CD4-positive, alpha-beta T cell treated with Interleukin-17A for 4 hours (primary cell): ENCODE measurements around the gene RACK1.
"Not testable (repeated sequence)": the region's sequence is repeated elsewhere in the genome, so short reads cannot be mapped to it uniquely, and the experiment has no call there.

Experiments
- DNase-seq: peaks from one replicate; pipeline ENCODE4 v3.0.0-alpha.2; 2020; ENCODE audit warnings: mixed read lengths

Gene RACK1

DNA sequence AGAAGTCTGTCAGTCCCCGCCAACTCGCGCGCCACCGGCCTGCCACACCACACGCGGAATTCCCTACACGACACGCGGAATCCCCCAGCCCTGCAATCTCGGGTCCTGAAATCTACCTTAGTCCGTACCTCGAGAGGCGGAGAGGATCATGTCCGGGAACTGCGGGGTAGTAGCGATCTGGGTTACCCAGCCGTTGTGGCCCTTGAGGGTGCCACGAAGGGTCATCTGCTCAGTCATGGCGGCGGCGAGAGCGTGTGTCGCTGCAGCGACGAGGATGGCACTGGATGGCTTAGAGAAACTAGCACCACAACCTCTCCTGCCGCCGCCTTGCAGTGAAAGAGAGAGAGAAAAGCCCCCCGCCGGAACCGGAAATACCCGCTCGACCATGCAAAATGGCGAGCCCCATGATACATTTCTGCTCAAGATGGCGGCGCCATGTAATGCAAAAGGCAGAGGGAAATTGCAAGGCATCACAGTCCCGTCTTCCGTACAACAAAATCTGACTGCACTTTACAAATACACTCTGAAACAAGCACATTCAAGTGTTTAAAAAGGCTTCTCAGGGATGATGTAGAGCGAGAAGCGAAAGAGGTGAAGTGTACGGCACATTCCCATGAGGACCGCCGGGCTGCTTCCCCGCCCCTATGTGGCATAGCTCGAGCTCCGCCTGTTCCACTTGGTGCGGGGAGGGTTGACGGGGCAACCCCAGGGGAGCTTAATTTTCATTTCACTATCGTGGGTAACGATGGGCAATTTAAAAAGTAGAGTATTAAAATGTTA lies at the start of gene RACK1:
TSS of gene RACK1 (minus strand) at position 343 of the 780 bp plus-strand sequence. CDS start at position 237, 106 bp downstream.
- peak; percentile 91 for DNase-seq

DNA sequence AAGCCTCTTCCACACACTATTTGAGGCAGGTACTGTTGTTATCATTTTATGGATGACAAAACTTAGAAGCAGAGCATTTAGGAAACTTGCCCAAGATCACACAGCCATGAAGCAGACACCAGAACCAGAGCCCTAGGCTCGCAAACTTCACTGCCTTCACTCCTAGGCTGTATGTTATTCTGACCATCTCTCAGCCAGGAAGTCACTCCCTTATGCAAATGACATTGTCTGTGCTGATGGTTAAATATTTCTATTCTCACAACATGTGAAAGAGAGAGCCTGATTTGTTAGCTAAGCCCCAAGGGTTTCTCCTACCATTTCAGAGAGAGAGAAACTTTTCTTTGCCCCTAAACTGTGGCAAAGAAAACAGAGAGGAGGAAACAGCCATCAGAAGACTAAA lies 43.6 kb upstream of the RACK1 start:
- not testable (repeated sequence) for DNase-seq

DNA sequence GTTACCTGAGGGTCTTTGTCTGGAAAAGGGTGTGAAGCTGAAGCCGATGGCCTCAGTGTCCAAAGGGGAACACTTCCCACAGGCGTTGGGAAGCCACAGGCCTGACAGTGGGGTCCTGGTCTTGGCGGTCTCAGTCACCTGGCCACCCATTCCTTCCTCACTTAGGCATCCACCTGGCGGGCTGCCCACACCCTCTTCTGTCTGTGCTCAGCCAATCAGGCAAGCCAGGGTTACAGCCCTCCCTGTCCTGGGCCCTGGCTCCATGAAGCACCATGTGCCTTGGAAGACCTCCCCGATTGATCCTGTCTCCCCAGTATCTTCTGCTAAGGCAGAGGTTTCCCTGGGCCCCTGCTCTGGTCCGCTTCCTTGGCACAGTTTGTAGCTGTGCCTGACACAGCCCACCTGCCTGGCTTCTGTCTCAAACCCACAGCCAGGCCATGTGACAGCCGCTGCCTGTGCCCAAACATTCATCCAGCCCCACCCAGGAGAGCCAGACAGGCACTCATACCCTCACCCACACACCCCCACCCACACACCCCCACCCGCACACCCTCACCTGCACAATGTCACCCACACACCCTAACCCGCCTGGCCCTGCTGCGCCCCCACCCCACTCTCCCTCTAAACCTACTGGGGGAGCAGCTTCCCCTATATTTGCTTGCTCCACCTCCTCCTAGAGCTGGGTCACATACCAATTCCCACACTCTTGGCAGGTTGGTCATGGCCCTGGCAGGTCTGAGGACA lies 42.4 kb upstream of the RACK1 start:
- not testable (repeated sequence) for DNase-seq

DNA sequence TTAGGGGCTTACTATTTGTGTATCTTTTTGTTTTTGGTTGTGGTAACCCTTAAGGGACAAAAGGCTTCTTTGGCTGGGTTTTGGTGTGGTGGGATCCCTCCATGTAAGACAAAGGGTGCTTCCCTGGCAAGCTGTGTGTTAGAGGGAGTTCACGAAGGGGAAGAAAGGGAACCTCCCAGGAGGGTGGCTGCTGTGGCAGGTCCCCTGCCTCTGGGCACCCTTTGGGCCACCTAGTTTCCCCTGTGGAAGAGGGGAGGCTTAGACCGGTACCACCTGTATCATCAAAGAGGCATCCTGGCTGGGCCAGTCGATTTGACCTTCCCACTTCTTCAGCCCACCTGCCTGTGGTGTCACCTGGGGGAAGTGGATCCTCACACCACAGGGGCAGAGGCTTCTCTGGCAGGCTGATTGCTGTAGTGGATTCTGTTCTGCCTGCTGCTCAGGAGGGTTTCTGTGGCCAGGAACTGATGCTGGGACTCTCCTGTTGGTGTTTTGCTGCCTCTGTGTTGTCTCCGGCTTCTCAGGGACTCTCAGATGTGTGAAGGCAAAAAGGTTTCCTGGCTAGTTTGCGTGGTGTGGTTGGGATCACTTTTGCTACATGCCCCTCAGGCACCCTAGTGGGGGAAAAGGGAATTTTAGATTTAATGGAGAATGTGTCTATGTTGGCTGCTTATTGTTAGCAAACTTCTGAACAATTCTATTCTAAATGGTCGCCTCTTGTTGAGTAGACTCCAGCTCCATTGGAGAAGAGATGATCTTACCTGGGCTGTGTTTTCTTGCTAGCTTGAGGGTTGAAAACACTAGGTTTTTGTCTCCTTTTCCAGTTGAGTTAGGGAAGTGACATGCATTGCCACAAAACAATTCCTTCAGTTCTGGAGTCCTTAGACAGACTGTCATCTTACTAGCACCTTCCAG lies 40.4 kb upstream of the RACK1 start:
- DNase-seq, result not testable (repeated sequence)

DNA sequence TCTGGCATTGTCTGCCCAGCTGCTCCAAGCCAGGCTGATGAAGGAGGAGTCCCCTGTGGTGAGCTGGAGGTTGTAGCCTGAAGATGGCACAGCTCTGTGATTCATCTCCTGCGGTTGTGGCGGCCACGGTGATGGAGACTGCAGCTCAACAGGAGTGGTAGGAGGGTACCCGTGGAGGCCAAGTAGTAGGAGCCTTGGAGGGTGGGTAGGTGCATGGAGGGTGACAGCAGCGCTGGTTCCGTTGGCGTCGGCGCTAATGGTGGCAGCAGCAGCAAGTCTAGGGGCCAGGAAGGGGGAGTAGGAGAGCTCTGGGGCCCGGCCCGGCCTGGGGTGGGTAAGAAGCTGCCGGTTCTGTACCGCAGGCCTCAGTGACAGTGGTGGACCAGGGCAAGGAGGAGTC lies 39.6 kb upstream of the RACK1 start:
- no peak for DNase-seq

DNA sequence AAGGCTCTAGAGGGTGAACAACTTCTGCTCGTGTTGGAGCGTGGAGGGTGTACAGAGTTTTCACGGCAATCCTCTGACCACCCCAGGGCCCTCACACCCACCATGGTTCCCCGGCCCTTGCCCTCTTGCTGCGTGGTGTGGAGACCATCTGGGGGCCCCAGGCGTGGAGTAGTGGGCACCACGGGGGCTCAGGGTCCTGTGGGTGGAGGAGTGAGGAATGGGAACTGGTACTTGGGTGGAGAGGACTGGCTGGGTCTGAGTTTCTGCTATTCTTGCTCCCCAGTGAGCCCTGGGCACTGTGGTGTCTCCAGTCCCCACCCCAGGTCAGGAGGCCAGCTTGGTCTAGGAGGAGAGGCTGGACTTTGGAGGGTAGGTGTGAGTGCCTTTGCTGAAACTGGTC lies 39.2 kb upstream of the RACK1 start:
- DNase-seq, result no peak

DNA sequence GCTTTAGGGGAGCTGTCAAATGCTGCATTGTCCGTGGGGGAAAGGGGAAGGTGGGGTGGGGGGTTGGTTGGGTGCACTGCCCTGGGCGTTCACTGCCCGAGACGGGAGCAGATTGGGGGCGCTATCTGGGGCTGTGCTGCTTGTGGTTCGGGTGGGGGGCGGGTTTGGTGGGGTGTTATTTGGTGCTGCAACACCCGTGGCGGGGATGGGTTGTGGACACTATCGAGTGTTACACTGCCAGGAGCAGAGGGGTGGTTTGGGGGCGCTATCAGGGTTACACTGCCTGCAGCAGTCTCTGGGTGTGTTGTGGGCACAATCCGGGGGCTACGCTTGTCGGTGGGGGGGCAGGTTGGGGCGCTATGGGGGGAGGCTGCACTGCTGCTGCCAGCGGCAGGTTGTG lies 38.7 kb upstream of the RACK1 start:
- DNase-seq, result not testable (repeated sequence)

DNA sequence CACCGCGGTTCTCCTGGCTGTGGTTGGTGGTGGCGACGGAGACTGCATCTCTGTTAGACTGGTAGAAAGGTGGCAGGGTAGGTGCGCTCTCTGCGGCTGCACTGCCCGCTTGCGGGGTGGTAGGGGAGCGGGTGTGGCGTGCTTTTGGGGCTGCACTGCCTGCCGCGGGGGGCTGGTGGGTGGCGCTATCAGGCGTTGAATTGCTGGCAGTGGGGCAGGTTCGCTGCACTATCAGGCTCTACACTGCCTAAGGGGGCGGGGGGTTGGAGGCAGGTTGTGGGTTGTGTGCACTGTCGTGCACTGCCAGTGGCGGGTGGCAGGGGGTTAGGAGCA lies 38.2 kb upstream of the RACK1 start:
- no peak for DNase-seq

DNA sequence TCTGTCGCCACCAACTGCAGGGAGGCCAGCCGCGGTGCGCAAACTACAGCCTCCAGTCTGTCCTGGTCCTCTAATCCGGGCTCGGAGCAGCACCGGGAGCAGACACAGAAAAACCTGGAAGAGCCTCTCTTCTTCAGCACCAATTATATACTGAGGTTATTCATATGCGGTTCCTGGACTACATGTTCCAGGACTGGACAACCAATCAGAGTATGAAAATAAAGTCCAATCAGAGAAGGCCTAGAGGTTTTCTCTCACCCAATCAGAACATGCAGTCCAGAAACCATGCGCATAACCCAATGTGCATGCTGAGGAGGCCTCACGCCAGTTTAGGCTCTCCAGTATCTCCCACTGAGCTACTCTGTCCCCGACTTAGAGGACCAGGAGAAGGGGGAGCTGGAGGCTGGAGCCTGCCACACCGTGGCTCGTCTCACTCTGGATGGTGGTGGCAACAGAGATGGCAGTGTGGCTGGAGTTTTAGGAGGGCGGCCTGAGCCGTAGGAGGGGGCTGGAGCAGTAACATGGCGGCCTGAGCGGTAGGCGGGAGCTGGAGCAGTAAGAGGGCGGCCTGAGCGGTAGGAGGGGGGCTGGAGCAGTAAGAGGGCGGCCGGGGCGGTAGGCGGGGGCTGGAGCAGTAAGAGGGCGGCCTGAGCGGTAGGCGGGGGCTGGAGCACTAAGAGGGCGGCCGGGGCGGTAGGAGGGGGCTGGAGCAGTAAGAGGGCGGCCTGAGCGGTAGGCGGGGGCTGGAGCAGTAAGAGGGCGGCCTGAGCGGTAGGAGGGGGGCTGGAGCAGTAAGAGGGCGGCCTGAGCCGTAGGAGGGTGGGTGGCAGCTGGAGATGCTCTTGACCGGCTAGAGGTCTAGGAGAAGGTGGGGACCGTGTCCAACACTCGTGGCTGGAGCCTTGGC lies 37.6 kb upstream of the RACK1 start:
- no peak for DNase-seq

DNA sequence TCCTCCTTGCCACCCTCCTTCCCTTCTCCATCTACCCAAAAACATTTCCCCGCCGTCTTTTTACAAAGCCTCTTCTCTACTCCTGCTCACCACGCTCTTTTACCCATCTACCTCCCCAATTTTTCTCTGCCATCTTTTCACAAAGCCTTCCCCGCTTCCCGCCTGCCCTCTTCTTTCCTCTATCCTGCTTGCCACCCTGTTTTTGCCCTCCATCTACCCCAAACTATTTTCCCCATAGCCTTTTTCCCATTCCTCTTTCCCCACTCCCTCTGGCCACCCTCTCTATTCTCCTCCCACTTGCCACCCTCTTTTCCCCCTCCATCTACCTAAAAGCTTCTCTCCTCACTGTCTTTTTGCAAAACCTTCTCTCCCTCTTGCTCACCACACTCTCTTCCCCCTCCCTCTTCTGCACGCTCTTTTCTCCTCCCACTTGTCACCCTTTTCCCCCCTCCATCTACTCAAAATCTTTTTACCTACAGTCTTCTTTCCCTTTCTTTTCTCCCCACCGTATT lies 36.6 kb upstream of the RACK1 start:
- no peak for DNase-seq

DNA sequence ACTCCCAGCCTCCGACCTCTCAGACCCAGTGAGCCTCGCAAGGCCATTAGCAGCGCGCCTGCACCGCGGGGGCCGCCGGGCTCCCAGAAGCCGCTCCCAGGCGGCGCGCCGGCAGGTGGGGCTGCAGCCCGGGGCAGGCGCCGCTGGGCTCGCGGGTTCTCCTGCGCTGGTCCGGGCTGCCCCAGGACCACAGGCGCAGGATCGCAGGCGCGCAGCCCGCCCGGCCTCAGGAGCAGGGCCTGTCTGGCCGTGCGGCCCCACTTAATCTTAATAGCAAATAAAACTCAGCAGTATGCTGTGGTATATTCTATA lies 29.7 kb upstream of the RACK1 start:
- DNase-seq, result peak; percentile 14

DNA sequence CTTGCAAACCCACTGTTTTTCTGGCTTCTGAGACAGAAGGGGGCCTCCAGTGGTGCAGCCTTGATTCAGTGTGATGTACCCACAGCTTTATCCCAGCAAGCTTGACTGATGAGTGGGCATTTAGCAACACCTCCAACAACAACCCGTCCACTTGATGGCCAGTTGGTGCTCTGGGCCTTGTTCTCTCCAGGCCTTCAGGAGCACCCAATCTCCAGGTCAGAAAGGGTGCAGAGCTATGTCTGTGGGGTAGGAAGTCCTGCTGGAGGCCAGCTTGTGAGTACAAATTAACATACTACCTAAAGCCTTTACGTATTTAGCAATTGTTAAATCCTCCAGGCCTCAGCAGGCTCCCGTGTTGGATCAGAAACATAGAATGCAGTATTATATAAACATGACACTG lies 27.4 kb upstream of the RACK1 start:
- no peak for DNase-seq

DNA sequence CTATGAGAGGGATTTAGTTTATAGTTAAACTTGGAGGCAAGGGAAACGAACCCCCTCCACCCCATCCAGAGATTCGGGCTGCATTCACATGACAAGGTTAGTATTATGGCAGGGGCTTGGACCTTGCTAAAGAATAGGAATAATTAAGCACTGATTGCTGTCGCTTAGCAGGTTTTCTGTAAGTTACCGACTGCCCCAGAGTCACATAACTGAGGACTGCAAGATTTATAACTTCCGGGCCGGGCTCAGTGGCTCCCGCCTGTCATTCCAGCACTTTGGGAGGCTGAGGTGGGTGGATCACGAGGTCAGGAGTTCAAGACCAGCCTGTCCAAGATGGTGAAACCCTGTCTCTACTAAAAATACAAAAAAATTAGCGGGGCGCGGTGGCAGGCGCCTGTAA lies 24.2 kb upstream of the RACK1 start:
- DNase-seq, result not testable (repeated sequence)

DNA sequence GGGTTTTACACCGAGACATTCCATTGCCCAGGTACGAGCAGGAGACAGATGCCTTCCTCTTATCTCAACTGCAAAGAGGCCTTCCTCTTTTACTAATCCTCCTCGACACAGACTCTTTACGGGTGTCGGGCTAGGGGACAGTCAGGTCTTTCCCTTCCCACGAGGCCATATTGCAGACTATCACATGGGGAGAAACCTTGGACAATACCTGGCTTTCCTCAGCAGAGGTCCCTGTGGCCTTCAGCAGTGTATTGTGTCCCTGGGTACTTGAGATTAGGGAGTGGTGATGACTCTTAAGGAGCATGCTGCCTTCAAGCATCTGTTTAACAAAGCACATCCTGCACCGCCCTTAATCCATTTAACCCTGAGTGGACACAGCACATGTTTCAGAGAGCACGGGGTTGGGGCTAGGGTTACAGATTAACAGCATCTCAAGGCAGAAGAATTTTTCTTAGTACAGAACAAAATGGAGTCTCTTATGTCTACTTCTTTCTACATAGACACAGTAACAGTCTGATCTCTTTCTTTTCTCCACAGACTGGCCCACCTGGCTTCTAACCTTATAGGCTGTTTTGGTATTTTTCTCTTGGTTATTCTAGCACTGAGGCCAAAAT lies 23.7 kb upstream of the RACK1 start:
- DNase-seq, result not testable (repeated sequence)

DNA sequence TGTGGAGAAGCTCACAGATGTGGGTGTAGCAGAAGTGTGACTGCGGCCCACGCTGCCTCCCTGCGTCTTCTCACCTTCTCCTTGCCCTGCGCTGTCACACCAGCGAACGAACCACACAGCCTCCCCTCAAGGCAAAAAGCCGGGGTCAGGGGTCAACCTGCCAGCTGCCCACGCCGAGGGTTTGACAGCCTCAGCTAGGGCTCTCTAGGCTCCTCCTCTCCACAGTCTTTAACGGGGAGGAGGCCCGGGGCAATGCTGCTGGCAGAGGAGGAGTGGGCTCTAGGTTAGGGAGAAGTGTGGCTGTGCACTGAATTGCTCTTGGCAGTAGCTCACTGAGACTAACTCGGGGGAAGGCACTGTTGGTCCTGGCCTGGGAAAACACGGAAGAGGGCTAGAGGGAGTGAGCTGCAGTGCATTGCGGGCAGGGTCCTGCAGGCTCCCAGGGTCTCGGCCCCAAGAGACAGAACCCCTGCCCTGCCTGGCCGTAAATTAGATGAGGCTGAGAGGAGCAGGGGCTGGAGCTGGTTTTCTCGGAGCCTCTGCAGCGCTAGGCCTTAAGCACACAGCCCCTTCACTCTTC lies 21.5 kb upstream of the RACK1 start:
- no peak for DNase-seq

DNA sequence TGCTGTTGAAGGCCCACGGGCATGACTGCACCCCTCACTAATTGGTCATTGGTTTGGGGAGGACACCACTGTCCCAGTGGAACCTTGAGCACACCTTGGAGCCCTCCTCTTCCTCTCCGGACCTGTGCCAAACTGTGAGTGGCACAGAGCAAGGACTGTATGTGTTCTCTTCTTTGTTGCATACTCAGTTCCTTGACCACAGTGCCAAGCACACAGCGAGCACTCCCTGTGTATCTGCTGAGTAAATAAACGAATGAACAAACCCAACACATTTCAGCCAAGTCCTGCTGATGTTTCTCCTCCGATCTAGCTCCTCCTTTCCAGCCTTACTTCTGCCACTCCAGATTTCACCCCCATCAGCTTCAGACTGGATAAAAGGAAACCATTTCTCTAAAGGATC lies 19.9 kb upstream of the RACK1 start:
- no peak for DNase-seq

DNA sequence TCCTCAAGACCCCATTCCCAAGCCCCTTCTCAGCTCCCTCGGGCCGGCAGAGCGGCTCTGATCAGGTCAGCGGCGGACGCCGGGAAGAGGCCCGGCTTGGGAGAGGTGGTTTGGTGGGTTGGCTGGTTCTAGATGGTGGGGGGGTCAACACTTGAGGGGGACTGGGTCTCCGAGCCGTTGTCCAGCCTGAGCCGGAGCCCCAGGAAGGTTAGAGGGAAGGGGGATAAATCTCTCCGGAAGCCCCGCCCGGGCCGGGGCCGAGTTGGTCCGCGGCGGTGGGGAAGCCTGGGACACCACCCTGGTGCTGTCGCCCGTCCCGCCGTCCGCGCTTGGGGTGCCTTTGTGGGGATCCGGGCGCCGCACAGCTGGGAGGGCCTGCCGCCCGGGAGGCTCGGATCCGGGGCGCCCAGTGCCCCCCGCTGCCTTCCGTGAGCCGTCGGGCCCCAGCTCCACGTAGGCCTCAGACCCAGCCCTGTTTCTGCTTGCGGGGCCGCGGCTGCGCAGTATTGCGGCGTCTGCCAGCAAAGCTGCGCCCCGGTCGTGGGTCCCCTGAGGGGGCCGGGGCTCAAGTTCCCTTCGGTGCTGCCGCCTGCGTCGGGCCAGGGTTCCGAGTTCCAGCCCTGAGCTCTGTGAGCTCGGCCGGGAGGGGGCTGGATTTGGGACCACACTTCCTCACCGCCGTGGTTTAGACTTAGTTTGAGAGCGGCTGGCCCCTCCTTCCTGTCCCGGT lies 17.8 kb upstream of the RACK1 start:
- peak; percentile 81 for DNase-seq

DNA sequence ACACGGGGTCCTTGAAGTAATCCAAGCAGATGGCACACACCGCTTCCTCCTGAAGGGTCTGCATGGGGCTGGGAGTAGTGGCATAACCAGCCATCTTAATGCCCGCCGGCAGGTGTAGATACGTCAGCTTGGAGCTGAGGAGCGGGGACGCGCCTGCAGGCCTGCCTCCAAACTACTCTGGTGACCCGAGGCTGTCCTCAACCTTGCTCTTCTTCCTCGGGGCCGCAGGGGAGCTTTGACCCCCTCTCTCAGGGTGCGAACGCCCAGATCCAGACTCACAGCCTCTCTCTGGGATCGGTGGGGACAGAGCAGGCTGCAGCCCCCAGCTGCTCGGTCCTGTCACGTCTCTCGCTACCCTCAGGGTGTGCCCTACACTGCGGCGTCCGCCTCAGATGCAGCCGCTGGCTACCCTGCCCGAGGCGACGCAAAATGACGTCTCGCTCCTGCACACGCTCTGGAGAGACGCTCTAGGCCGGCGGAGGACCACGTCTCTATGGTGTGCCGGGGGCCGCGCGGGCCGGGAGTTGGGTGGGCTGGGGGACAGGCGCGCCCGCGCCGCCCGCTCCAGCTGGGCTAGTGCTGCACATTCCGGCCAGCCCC lies 17.1 kb upstream of the RACK1 start, which contains the start of gene TRIM52:
TSS of gene TRIM52 (minus strand) at position 424 of the 600 bp plus-strand sequence. CDS start at position 94, 330 bp downstream.
- peak; percentile 93 for DNase-seq

DNA sequence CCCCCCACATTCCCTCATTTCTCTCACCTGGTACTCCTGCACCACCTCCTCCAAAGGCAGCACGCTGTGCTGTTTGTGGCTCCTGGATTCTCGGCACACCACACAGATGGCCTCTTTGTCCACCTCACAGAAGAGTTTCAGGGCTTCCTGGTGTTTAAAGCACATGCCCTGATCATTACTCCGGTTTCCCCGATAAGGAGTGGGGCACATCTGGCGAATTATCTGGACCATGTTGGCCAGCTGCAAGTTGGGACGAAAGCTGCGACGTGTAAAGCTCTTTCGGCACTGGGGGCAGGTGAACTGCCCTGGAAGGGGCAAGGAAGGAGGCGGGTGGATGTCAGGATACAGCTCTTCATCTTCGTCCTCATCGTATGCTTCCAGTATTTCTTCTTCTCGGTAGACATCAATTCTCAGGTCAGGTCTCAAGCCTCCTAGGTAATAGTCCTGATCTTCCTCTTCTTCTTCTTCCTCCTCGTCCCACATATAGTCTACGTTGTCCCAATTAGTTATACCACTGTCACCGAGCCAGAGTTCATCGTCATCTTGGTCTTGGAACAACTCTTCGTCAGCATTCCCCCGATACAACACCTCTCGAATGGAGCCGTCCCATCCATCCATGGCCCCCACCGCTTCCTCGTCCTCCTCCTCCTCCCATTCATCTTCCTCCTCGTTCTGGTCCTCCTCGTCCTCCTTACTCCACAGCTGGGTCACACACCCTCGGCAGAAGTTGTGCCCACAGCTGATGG lies 16.4 kb upstream of the RACK1 start:
- DNase-seq, result no peak
